ENCODE measurements around the gene UNC93A.
"Not testable (repeated sequence)": the region's sequence is repeated elsewhere in the genome, so short reads cannot be mapped to it uniquely, and the experiment has no call there.

UNC93A gene

DNA sequence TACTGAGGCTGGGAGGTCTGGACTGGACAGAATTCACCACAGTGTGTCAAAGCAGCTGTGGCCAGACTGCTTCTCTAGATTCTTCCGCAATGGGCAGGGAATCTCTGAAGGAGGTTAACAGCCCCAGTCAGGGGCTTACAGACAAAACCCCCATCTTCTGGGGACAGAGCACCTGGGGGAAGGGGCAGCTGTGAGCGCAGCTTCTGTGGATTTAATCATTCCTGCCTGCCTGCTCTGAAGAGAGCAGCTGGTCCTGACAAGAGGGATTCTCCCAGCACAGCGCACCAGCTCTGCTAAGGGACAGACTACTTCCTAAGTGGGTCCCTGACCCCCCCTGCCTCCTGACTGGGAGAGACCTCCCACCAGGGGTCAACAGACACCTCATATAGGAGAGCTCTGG, 32.5 kb upstream of the UNC93A start:
- Histone ChIP-seq H3K36me3 (ENCODE audit: low read length) (no peaks in the 10 kb centered on the region), H3K27ac (ENCODE audit: low read depth, low read length) (no peak overlapping the region), H4K20me1 (ENCODE audit: low read depth, low read length) (no peaks in the 10 kb centered on the region), H3K9ac (ENCODE audit: low read length) (no peak overlapping the region), H3K79me2 (ENCODE audit: insufficient read depth, low read length) (no peaks in the 10 kb centered on the region), H3K27me3 (ENCODE audit: low read length) (no peaks in the 10 kb centered on the region), H3K9me3 (ENCODE audit: insufficient read depth, low read length) (no peaks in the 10 kb centered on the region), H2AFZ (ENCODE audit: low read depth, low read length, severe bottlenecking) (no peak overlapping the region), H3K4me2 (ENCODE audit: low read depth, low read length, poor library complexity, severe bottlenecking) (no peak overlapping the region), H3K4me3 (ENCODE audit: insufficient read depth, low read length, poor library complexity, severe bottlenecking) (no peak overlapping the region), H3K9me2 (replicated peaks; ENCODE audit: insufficient read depth, low read length) (no peaks in the 10 kb centered on the region), H3F3A (ENCODE audit: insufficient read depth) (no peaks in the 10 kb centered on the region)
- TF ChIP-seq, protein P1, sequence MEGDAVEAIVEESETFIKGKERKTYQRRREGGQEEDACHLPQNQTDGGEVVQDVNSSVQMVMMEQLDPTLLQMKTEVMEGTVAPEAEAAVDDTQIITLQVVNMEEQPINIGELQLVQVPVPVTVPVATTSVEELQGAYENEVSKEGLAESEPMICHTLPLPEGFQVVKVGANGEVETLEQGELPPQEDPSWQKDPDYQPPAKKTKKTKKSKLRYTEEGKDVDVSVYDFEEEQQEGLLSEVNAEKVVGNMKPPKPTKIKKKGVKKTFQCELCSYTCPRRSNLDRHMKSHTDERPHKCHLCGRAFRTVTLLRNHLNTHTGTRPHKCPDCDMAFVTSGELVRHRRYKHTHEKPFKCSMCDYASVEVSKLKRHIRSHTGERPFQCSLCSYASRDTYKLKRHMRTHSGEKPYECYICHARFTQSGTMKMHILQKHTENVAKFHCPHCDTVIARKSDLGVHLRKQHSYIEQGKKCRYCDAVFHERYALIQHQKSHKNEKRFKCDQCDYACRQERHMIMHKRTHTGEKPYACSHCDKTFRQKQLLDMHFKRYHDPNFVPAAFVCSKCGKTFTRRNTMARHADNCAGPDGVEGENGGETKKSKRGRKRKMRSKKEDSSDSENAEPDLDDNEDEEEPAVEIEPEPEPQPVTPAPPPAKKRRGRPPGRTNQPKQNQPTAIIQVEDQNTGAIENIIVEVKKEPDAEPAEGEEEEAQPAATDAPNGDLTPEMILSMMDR (IDR thresholded peaks at IDR 0.05; ENCODE audit: insufficient read depth, low read length, poor library complexity, severe bottlenecking), result no peak
- no peak for TF ChIP-seq EZH2phosphoT487 (conservative IDR thresholded peaks at IDR 0.05; ENCODE audit: low read length)

DNA sequence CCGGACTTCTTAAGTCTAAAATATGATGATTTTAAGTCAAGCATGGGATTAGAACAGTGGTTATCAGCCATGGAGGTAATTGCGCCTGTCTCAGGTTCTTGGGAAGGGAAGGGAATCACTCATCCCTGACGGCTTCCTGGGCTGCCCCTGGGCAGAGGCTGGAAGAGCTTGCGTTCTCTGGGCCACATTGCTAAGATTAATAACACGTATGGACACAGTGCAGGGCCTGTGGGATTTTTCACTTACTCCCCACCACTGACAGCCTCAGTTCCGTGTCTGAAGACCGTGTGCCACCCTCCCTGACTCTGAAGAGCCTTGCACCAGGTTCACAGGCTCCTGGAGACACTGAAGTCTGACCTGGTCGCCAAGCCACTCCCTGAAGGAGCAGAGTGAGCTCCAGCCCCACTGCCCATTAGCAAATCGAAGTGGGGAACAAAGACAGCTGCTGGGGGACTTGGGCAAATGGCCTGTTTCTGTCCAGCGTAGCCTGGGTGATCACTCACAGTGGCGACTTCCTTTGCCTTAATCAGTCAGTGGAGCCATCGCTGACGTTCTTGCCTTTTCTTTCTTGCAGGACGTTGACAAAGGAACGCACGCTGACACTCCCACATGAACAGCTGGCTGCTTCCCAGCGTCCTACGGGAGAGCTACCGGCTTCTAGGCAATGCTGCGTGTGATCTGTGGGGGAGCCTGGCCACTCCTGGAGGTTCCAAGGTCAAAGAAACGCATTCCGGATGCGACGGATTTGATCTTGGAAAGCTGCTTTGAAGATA, 24.9 kb upstream of the UNC93A start:
- H2AFZ ChIP-seq (ENCODE audit: low read depth, low read length, severe bottlenecking); H3K9ac ChIP-seq (ENCODE audit: low read length); H3K9me3 ChIP-seq (ENCODE audit: insufficient read depth, low read length); H3K4me3 ChIP-seq (ENCODE audit: insufficient read depth, low read length, poor library complexity, severe bottlenecking); H3K4me2 ChIP-seq (ENCODE audit: low read depth, low read length, poor library complexity, severe bottlenecking); H4K20me1 ChIP-seq (ENCODE audit: low read depth, low read length); H3K79me2 ChIP-seq (ENCODE audit: insufficient read depth, low read length); H3F3A ChIP-seq (ENCODE audit: insufficient read depth); H3K27ac ChIP-seq (ENCODE audit: low read depth, low read length); H3K9me2 ChIP-seq (replicated peaks; ENCODE audit: insufficient read depth, low read length); H3K36me3 ChIP-seq (ENCODE audit: low read length); H3K27me3 ChIP-seq (ENCODE audit: low read length): not testable (repeated sequence)

DNA sequence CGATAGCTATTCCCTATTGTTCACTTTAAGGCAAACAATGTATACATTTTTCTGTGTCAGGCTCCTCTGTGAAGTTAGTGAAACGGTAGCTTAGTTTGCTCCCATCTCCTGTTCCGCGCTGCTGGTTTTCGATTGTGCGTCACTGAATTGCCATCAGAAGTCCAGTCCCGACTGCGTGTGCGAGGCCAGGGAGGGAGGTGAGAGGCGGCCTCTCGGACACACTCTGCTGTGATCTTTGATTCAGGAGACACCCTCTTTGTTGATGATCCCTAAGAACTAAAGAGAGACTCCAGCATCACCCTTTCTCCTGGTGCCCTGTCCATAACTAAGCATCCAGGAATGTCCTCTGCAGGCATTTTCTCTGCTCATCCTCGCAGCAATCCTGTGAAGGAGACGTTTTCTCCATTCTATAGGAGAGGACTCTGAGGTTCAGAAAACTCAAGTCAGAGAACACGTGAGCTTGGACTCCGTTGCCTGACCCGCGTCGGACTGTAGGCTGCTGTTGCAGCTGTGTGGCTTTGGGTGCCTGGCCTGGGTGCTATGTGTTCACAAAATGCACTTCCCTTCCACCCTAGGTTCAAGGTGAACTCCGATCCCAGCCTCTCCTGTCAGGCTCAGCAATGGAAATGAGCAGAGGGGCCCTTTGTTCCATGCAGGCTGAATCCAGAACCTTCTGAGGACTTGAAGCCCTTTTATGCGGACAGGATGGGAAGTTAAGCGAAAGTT, 24.1 kb upstream of the UNC93A start:
- Histone ChIP-seq H3F3A (ENCODE audit: insufficient read depth) (no peaks in the 10 kb centered on the region), H4K20me1 (ENCODE audit: low read depth, low read length) (no peaks in the 10 kb centered on the region), H3K4me2 (ENCODE audit: low read depth, low read length, poor library complexity, severe bottlenecking) (no peak overlapping the region), H3K4me3 (ENCODE audit: insufficient read depth, low read length, poor library complexity, severe bottlenecking) (no peak overlapping the region), H3K36me3 (ENCODE audit: low read length) (no peaks in the 10 kb centered on the region), H3K79me2 (ENCODE audit: insufficient read depth, low read length) (no peaks in the 10 kb centered on the region), H3K9ac (ENCODE audit: low read length) (no peak overlapping the region), H2AFZ (ENCODE audit: low read depth, low read length, severe bottlenecking) (no peak overlapping the region), H3K9me2 (replicated peaks; ENCODE audit: insufficient read depth, low read length) (no peaks in the 10 kb centered on the region), H3K27ac (ENCODE audit: low read depth, low read length) (no peak overlapping the region), H3K27me3 (ENCODE audit: low read length) (no peaks in the 10 kb centered on the region), H3K9me3 (ENCODE audit: insufficient read depth, low read length) (no peaks in the 10 kb centered on the region)
- TF ChIP-seq, protein P1 (IDR thresholded peaks at IDR 0.05; ENCODE audit: insufficient read depth, low read length, poor library complexity, severe bottlenecking), result no peak
- no peak for TF ChIP-seq EZH2phosphoT487 (conservative IDR thresholded peaks at IDR 0.05; ENCODE audit: low read length)

DNA sequence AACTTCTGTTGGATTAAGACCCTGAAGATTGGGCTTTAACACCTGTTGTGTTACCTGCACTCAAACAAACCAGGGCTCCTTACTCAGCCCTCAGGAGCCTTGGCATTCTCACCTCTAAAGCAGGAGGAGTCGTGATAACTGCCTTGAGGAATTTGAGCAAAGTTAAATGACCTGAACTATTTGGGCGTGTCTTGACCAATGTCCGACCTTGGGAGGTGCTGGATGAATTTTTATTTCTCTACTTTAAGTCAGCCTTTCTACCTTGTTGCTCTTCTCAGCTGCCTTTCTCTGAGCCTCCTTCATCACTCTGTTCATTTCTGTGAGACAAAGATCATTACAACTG, 23.6 kb upstream of the UNC93A start:
- H3K9ac ChIP-seq (ENCODE audit: low read length); H3K79me2 ChIP-seq (ENCODE audit: insufficient read depth, low read length); H3K9me3 ChIP-seq (ENCODE audit: insufficient read depth, low read length); H3K9me2 ChIP-seq (replicated peaks; ENCODE audit: insufficient read depth, low read length); H3K27me3 ChIP-seq (ENCODE audit: low read length); H3F3A ChIP-seq (ENCODE audit: insufficient read depth); H2AFZ ChIP-seq (ENCODE audit: low read depth, low read length, severe bottlenecking); H3K4me3 ChIP-seq (ENCODE audit: insufficient read depth, low read length, poor library complexity, severe bottlenecking); H3K27ac ChIP-seq (ENCODE audit: low read depth, low read length); H3K4me2 ChIP-seq (ENCODE audit: low read depth, low read length, poor library complexity, severe bottlenecking); H3K36me3 ChIP-seq (ENCODE audit: low read length); H4K20me1 ChIP-seq (ENCODE audit: low read depth, low read length): not testable (repeated sequence)

All from SU-DHL-6 (cell line).